ENCODE measurements around the gene SCRN1. TPM values are rescaled to one million over a fixed set of nuclear protein-coding genes. Genes with fewer than 3 reads are reported as not detected.

The SCRN1 gene
- total and polyA plus RNA-seq, 2 experiments from 2014 or later, result 47.1 to 73.5 TPM

GRCh38 chr7:29976266-29976665 is 13.3 kb downstream of the SCRN1 start:
- Histone ChIP-seq H4K20me1 (ENCODE audit: insufficient read depth, poor library complexity, severe bottlenecking) (peaks cover 86% of the 10 kb centered on the region), H3K27ac (peak overlapping the region; percentile 16), H3K4me2 (peak overlapping the region; percentile 45), H3K9me3 (ENCODE audit: low read depth) (no peaks in the 10 kb centered on the region), H3K36me3 (replicated peaks; ENCODE audit: insufficient read depth, low read depth) (no peaks in the 10 kb centered on the region), H3K27me3 (no peaks in the 10 kb centered on the region), H2AFZ (no peak overlapping the region), H3K4me3 (no peak overlapping the region), H3K4me1 (ENCODE audit: insufficient read depth) (no peaks in the 10 kb centered on the region), H3K79me2 (peaks cover 92% of the 10 kb centered on the region), H3K9me2 (replicated peaks; ENCODE audit: insufficient read depth) (no peaks in the 10 kb centered on the region)
- no peak for TF ChIP-seq EZH2phosphoT487 (IDR thresholded peaks at IDR 0.05; ENCODE audit: low read depth, severe bottlenecking, unreplicated experiment)
- WGBS (ENCODE audit: low lambda C conversion rate, missing lambda C conversion rate), result 88% methylated on average over 4 of the region's 4 CpGs
- DNase-seq (ENCODE audit: low spot score), result no peak

- H3K9me3 ChIP-seq (ENCODE audit: low read depth), result no peaks in the 10 kb centered on the region
- TF ChIP-seq EZH2phosphoT487 (IDR thresholded peaks at IDR 0.05; ENCODE audit: low read depth, severe bottlenecking, unreplicated experiment) (no peak), CTCF (IDR thresholded peaks at IDR 0.05; ENCODE audit: poor library complexity) (no peak), EZH2 (IDR thresholded peaks at IDR 0.05; ENCODE audit: borderline replicate concordance) (no peak)
- no peak overlapping the region for H3K4me3 ChIP-seq
- H3K4me2 ChIP-seq, result no peak overlapping the region
- H3K27ac ChIP-seq, result peak overlapping the region; percentile 16
- no peaks in the 10 kb centered on the region for H3K27me3 ChIP-seq
- H3K36me3 ChIP-seq (replicated peaks; ENCODE audit: insufficient read depth, low read depth), result no peaks in the 10 kb centered on the region
- WGBS (ENCODE audit: low lambda C conversion rate, missing lambda C conversion rate), result 95% methylated on average over 1 of the region's 1 CpG
- DNase-seq (ENCODE audit: low spot score), result no peak
- H3K9me2 ChIP-seq (replicated peaks; ENCODE audit: insufficient read depth), result no peaks in the 10 kb centered on the region
- H3K79me2 ChIP-seq, result peaks cover 92% of the 10 kb centered on the region
- peaks cover 85% of the 10 kb centered on the region for H4K20me1 ChIP-seq (ENCODE audit: insufficient read depth, poor library complexity, severe bottlenecking)
- H2AFZ ChIP-seq, result no peak overlapping the region
- no peaks in the 10 kb centered on the region for H3K4me1 ChIP-seq (ENCODE audit: insufficient read depth)
These were observed 14.0 kb downstream of the SCRN1 start for GRCh38 chr7:29975561-29975960.

GRCh38 chr7:29974286-29974685 is 15.3 kb downstream of the SCRN1 start:
- Histone ChIP-seq H3K79me2 (peaks cover 92% of the 10 kb centered on the region), H3K4me3 (no peak overlapping the region), H3K9me2 (replicated peaks; ENCODE audit: insufficient read depth) (no peaks in the 10 kb centered on the region)

GRCh38 chr7:29972315-29972669 is 17.3 kb downstream of the SCRN1 start:
- no peaks in the 10 kb centered on the region for H3K27me3 ChIP-seq
- H3K4me1 ChIP-seq (ENCODE audit: insufficient read depth), result no peaks in the 10 kb centered on the region
- WGBS (ENCODE audit: low lambda C conversion rate, missing lambda C conversion rate), result 86% methylated on average over 1 of the region's 1 CpG
- H3K4me3 ChIP-seq, result no peak overlapping the region
- no peaks in the 10 kb centered on the region for H3K36me3 ChIP-seq (replicated peaks; ENCODE audit: insufficient read depth, low read depth)
- no peak overlapping the region for H2AFZ ChIP-seq
- TF ChIP-seq EZH2phosphoT487 (IDR thresholded peaks at IDR 0.05; ENCODE audit: low read depth, severe bottlenecking, unreplicated experiment), result no peak
- no peak overlapping the region for H3K27ac ChIP-seq
- H3K4me2 ChIP-seq, result no peak overlapping the region
- no peak for DNase-seq (ENCODE audit: low spot score)
- H3K9me2 ChIP-seq (replicated peaks; ENCODE audit: insufficient read depth), result no peaks in the 10 kb centered on the region
- H3K79me2 ChIP-seq, result peaks cover 85% of the 10 kb centered on the region
- H3K9me3 ChIP-seq (ENCODE audit: low read depth), result no peaks in the 10 kb centered on the region
- H4K20me1 ChIP-seq (ENCODE audit: insufficient read depth, poor library complexity, severe bottlenecking), result peaks cover 81% of the 10 kb centered on the region

More at GRCh38 chr7:29974286-29974685, 15.3 kb downstream of the SCRN1 start:
- DNase-seq (ENCODE audit: low spot score), result no peak
- Histone ChIP-seq H3K9me3 (ENCODE audit: low read depth) (no peaks in the 10 kb centered on the region), H3K36me3 (replicated peaks; ENCODE audit: insufficient read depth, low read depth) (no peaks in the 10 kb centered on the region), H3K27ac (no peak overlapping the region), H3K4me2 (no peak overlapping the region), H2AFZ (no peak overlapping the region), H3K27me3 (no peaks in the 10 kb centered on the region), H4K20me1 (ENCODE audit: insufficient read depth, poor library complexity, severe bottlenecking) (peaks cover 89% of the 10 kb centered on the region), H3K4me1 (ENCODE audit: insufficient read depth) (no peaks in the 10 kb centered on the region)
- TF ChIP-seq EZH2 (IDR thresholded peaks at IDR 0.05; ENCODE audit: borderline replicate concordance) (no peak), CTCF (IDR thresholded peaks at IDR 0.05; ENCODE audit: poor library complexity) (no peak)
- 97% methylated on average over 3 of the region's 3 CpGs for WGBS (ENCODE audit: low lambda C conversion rate, missing lambda C conversion rate)

All from hepatocyte (in vitro differentiated cells).